WERI-Rb-1 (cell line): ENCODE results near the gene OR5M8.

Experiments used
- DNase-seq: peaks from one replicate; pipeline ENCODE4 v3.0.0-alpha.2; 2020
- H3K27ac ChIP-seq: fragments of 250-450 bp; sonication (Bioruptor Pico); 2 replicates; pipeline ENCODE4 v1.5.1; 2020; ENCODE audit warnings: mild to moderate bottlenecking, moderate library complexity
- H3K27me3 ChIP-seq: fragments of 250-450 bp; sonication (Bioruptor Pico); 2 replicates; pipeline ENCODE4 v1.5.1; 2021; ENCODE audit warnings: mild to moderate bottlenecking, low read depth, moderate library complexity; ENCODE audit not compliant: insufficient read depth, severe bottlenecking
- H3K36me3 ChIP-seq: fragments of 250-450 bp; sonication (Bioruptor Pico); 2 replicates; pipeline ENCODE4 v1.5.1; 2020; ENCODE audit warnings: mild to moderate bottlenecking, moderate library complexity
- H3K4me3 ChIP-seq: 2 replicates; pipeline ENCODE4 v1.5.1; 2011; ENCODE audit warnings: low read depth, mild to moderate bottlenecking, control low read depth, low read length
- H3K9me3 ChIP-seq: fragments of 250-450 bp; sonication (Bioruptor Pico); 2 replicates; pipeline ENCODE4 v1.5.1; 2021; ENCODE audit warnings: mild to moderate bottlenecking, moderate library complexity; ENCODE audit not compliant: severe bottlenecking
- CTCF ChIP-seq: IDR thresholded peaks from 2 replicates; pipeline ENCODE4 v1.5.1; 2011; ENCODE audit warnings: low read depth, mild to moderate bottlenecking, control low read depth, inconsistent platforms, low read length

Gene OR5M8

GRCh38 chr11:56497010-56497409 lies 5.8 kb upstream of the OR5M8 start:
- Histone ChIP-seq H3K9me3 (no peaks in the 10 kb centered on the region), H3K27ac (no peak overlapping the region), H3K27me3 (peaks cover 21% of the 10 kb centered on the region), H3K36me3 (no peaks in the 10 kb centered on the region), H3K4me3 (no peak overlapping the region)
- DNase-seq: no peak
- no peak for TF ChIP-seq CTCF

- Histone ChIP-seq H3K9me3 (no peaks in the 10 kb centered on the region), H3K36me3 (no peaks in the 10 kb centered on the region), H3K27ac (no peak overlapping the region), H3K27me3 (peaks cover 17% of the 10 kb centered on the region), H3K4me3 (no peak overlapping the region)
- no peak for TF ChIP-seq CTCF
- no peak for DNase-seq
These were observed 3.9 kb upstream of the OR5M8 start for GRCh38 chr11:56495117-56495516.

GRCh38 chr11:56486801-56487200 lies 4.4 kb downstream of the OR5M8 start:
- H3K9me3 ChIP-seq: no peaks in the 10 kb centered on the region
- H3K36me3 ChIP-seq: no peaks in the 10 kb centered on the region
- H3K27me3 ChIP-seq: peaks cover 11% of the 10 kb centered on the region
- DNase-seq: no peak
- no peak for TF ChIP-seq CTCF
- H3K27ac ChIP-seq: no peak overlapping the region
- H3K4me3 ChIP-seq: no peak overlapping the region

GRCh38 chr11:56474729-56475235 lies 16.4 kb downstream of the OR5M8 start:
- TF ChIP-seq CTCF: no peak
- peaks cover 15% of the 10 kb centered on the region for H3K27me3 ChIP-seq
- H3K36me3 ChIP-seq: no peaks in the 10 kb centered on the region
- no peak overlapping the region for H3K4me3 ChIP-seq
- H3K9me3 ChIP-seq: no peaks in the 10 kb centered on the region
- DNase-seq: no peak
- no peak overlapping the region for H3K27ac ChIP-seq

- no peak for TF ChIP-seq CTCF
- no peaks in the 10 kb centered on the region for H3K9me3 ChIP-seq
- H3K27me3 ChIP-seq: peaks cover 10% of the 10 kb centered on the region
- no peaks in the 10 kb centered on the region for H3K36me3 ChIP-seq
- H3K4me3 ChIP-seq: no peak within 1 kb of the TSS
- no peak within 1 kb of the TSS for H3K27ac ChIP-seq
- DNase-seq: no peak
These were observed 17.9 kb downstream of the OR5M8 start, which contains the start of gene OR5M3 for GRCh38 chr11:56473252-56473651. Gene OR5M3, minus strand, starts transcription at chr11:56473352. Its CDS starts 2,855 bp downstream, at chr11:56470497.

- Histone ChIP-seq H3K27ac (no peak overlapping the region), H3K27me3 (peaks cover 8% of the 10 kb centered on the region), H3K9me3 (no peaks in the 10 kb centered on the region), H3K36me3 (no peaks in the 10 kb centered on the region), H3K4me3 (no peak overlapping the region)
- TF ChIP-seq CTCF: no peak
- DNase-seq: no peak
These were observed 34.1 kb downstream of the OR5M8 start for GRCh38 chr11:56457076-56457475.
